SK-N-SH treated with all-trans-retinoic acid at 6 μM for 48 hours (cell line): Measurements from ENCODE around the gene HINT2.

Experiments used
- ATAC-seq: fragments of 200-7000 bp; cut with Tn5 transposase; 3 replicates; pipeline ENCODE4 v1.9.1; 2020; ENCODE audit warnings: mild to moderate bottlenecking, moderate library complexity
- CREB5 ChIP-seq: fragments of 250-450 bp; sonication (Bioruptor Pico); IDR thresholded peaks from 2 replicates; pipeline ENCODE4 v1.5.1; 2020; ENCODE audit warnings: low read depth, mild to moderate bottlenecking, moderate library complexity
- CSDC2 ChIP-seq: fragments of 250-450 bp; sonication (Bioruptor Pico); IDR thresholded peaks from 2 replicates; pipeline ENCODE4 v1.5.0; 2020; ENCODE audit warnings: mild to moderate bottlenecking, moderate library complexity
- CSRNP3 ChIP-seq: fragments of 250-450 bp; sonication (Bioruptor Pico); IDR thresholded peaks from 2 replicates; pipeline ENCODE4 v1.5.1; 2021; ENCODE audit warnings: mild to moderate bottlenecking, moderate library complexity
- ESRRG ChIP-seq: fragments of 250-450 bp; sonication (Bioruptor Pico); IDR thresholded peaks from 2 replicates; pipeline ENCODE4 v1.6.1; 2021; ENCODE audit warnings: mild to moderate bottlenecking
- GLIS3 ChIP-seq: fragments of 250-450 bp; sonication (Bioruptor Pico); IDR thresholded peaks from 2 replicates; pipeline ENCODE4 v1.5.0; 2020; ENCODE audit warnings: mild to moderate bottlenecking, moderate library complexity
- ISL1 ChIP-seq: fragments of 250-450 bp; sonication (Bioruptor Pico); IDR thresholded peaks from 2 replicates; pipeline ENCODE4 v2.1.2; 2022; ENCODE audit warnings: mild to moderate bottlenecking, moderate library complexity
- OSR1 ChIP-seq: fragments of 250-450 bp; sonication (Bioruptor Pico); IDR thresholded peaks from 2 replicates; pipeline ENCODE4 v1.8.0; 2022; ENCODE audit warnings: moderate library complexity, mild to moderate bottlenecking, inconsistent platforms
- PATZ1 ChIP-seq: fragments of 250-450 bp; sonication (Bioruptor Pico); IDR thresholded peaks from 2 replicates; pipeline ENCODE4 v1.8.0; 2020; ENCODE audit warnings: mild to moderate bottlenecking, moderate library complexity, borderline replicate concordance
- PPARA ChIP-seq: fragments of 250-450 bp; sonication (Bioruptor Pico); IDR thresholded peaks from 2 replicates; pipeline ENCODE4 v1.5.0; 2020; ENCODE audit warnings: mild to moderate bottlenecking, borderline replicate concordance
- RARB ChIP-seq: fragments of 250-450 bp; sonication (Bioruptor Pico); IDR thresholded peaks from 2 replicates; pipeline ENCODE4 v1.8.0; 2021; ENCODE audit warnings: mild to moderate bottlenecking, moderate library complexity
- SNAI2 ChIP-seq: fragments of 250-450 bp; sonication (Bioruptor Pico); IDR thresholded peaks from 2 replicates; pipeline ENCODE4 v1.5.0; 2020; ENCODE audit warnings: mild to moderate bottlenecking, moderate library complexity
- TCF4 ChIP-seq: fragments of 250-450 bp; sonication (Bioruptor Pico); IDR thresholded peaks from 2 replicates; pipeline ENCODE4 v1.8.0; 2021; ENCODE audit warnings: mild to moderate bottlenecking, moderate library complexity, borderline replicate concordance
- TOX ChIP-seq: fragments of 250-450 bp; sonication (Bioruptor Pico); IDR thresholded peaks from 2 replicates; pipeline ENCODE4 v1.8.0; 2021; ENCODE audit warnings: mild to moderate bottlenecking, moderate library complexity, borderline replicate concordance
- ZC3H10 ChIP-seq: fragments of 250-450 bp; sonication (Bioruptor Pico); IDR thresholded peaks from 2 replicates; pipeline ENCODE4 v1.5.1; 2021; ENCODE audit warnings: mild to moderate bottlenecking, moderate library complexity
- ZFP3 ChIP-seq: fragments of 250-450 bp; sonication (Bioruptor Pico); IDR thresholded peaks from 2 replicates; pipeline ENCODE4 v1.5.0; 2020; ENCODE audit warnings: mild to moderate bottlenecking, moderate library complexity
- ZFP30 ChIP-seq: fragments of 450-650 bp; formaldehyde crosslinking; IDR thresholded peaks from 2 replicates; pipeline ENCODE4 v1.5.0; 2022; ENCODE audit warnings: mild to moderate bottlenecking, moderate library complexity
- ZNF70 ChIP-seq: fragments of 450-650 bp; formaldehyde crosslinking; IDR thresholded peaks from 2 replicates; pipeline ENCODE4 v1.5.0; 2020; ENCODE audit warnings: mild to moderate bottlenecking, moderate library complexity
- ZNF8 ChIP-seq: fragments of 450-650 bp; formaldehyde crosslinking; IDR thresholded peaks from 2 replicates; pipeline ENCODE4 v1.5.0; 2020; ENCODE audit warnings: mild to moderate bottlenecking, moderate library complexity
- TF ChIP-seq, protein P1 (sequence below): fragments of 250-450 bp; sonication (Bioruptor Pico); IDR thresholded peaks from 2 replicates; pipeline ENCODE4 v1.5.0; 2020; ENCODE audit warnings: mild to moderate bottlenecking, moderate library complexity
- TF ChIP-seq, protein P2 (sequence below): fragments of 250-450 bp; sonication (Bioruptor Pico); IDR thresholded peaks from 2 replicates; pipeline ENCODE4 v1.8.0; 2021; ENCODE audit warnings: low read depth, mild to moderate bottlenecking, moderate library complexity, borderline replicate concordance

The HINT2 gene

GRCh38 chr9:35810122-35810521, 4.7 kb downstream of the HINT2 start:
- ATAC-seq: no peak
- TF ChIP-seq PATZ1 (CRISPR knock-in tag) (no peak), ZFP30 (CRISPR knock-in tag) (no peak), ZC3H10 (CRISPR knock-in tag) (no peak), OSR1 (CRISPR knock-in tag) (no peak), SNAI2 (CRISPR knock-in tag) (no peak), ZFP3 (CRISPR knock-in tag) (no peak), TCF4 (CRISPR knock-in tag) (no peak)
- TF ChIP-seq, all 23 proteins: peak for 0

DNA sequence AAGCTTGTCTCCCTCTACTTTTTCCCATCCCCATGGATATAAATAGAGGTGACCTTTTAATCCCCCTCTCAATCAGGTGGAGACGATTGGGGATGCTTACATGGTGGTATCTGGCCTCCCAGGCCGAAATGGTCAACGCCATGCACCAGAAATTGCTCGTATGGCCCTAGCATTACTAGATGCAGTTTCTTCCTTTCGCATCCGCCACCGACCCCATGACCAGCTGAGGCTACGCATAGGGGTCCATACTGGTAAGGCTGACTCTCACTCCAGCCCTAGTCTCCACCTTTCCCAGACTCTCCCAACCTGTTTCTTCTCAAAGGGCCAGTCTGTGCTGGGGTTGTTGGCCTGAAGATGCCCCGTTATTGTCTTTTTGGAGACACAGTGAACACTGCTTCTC, 6.4 kb downstream of the HINT2 start:
- ATAC-seq: no peak
- no peak for TF ChIP-seq ZFP3 (CRISPR knock-in tag)
- TF ChIP-seq PATZ1 (CRISPR knock-in tag): no peak
- TF ChIP-seq PPARA (CRISPR knock-in tag): no peak
- TF ChIP-seq CSRNP3: no peak
- TF ChIP-seq TOX: no peak
- TF ChIP-seq ZNF8 (CRISPR knock-in tag): no peak
- TF ChIP-seq ZNF70 (CRISPR knock-in tag): no peak
- no peak for TF ChIP-seq ESRRG (CRISPR knock-in tag)
- no peak for TF ChIP-seq ZFP30 (CRISPR knock-in tag)
- no peak for TF ChIP-seq SNAI2 (CRISPR knock-in tag)
- no peak for TF ChIP-seq TCF4 (CRISPR knock-in tag)
- TF ChIP-seq, protein P1, sequence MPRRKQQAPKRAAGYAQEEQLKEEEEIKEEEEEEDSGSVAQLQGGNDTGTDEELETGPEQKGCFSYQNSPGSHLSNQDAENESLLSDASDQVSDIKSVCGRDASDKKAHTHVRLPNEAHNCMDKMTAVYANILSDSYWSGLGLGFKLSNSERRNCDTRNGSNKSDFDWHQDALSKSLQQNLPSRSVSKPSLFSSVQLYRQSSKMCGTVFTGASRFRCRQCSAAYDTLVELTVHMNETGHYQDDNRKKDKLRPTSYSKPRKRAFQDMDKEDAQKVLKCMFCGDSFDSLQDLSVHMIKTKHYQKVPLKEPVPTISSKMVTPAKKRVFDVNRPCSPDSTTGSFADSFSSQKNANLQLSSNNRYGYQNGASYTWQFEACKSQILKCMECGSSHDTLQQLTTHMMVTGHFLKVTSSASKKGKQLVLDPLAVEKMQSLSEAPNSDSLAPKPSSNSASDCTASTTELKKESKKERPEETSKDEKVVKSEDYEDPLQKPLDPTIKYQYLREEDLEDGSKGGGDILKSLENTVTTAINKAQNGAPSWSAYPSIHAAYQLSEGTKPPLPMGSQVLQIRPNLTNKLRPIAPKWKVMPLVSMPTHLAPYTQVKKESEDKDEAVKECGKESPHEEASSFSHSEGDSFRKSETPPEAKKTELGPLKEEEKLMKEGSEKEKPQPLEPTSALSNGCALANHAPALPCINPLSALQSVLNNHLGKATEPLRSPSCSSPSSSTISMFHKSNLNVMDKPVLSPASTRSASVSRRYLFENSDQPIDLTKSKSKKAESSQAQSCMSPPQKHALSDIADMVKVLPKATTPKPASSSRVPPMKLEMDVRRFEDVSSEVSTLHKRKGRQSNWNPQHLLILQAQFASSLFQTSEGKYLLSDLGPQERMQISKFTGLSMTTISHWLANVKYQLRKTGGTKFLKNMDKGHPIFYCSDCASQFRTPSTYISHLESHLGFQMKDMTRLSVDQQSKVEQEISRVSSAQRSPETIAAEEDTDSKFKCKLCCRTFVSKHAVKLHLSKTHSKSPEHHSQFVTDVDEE (CRISPR knock-in tag): no peak
- TF ChIP-seq, protein P2, sequence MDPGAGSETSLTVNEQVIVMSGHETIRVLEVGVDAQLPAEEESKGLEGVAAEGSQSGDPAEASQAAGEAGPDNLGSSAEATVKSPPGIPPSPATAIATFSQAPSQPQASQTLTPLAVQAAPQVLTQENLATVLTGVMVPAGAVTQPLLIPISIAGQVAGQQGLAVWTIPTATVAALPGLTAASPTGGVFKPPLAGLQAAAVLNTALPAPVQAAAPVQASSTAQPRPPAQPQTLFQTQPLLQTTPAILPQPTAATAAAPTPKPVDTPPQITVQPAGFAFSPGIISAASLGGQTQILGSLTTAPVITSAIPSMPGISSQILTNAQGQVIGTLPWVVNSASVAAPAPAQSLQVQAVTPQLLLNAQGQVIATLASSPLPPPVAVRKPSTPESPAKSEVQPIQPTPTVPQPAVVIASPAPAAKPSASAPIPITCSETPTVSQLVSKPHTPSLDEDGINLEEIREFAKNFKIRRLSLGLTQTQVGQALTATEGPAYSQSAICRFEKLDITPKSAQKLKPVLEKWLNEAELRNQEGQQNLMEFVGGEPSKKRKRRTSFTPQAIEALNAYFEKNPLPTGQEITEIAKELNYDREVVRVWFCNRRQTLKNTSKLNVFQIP (CRISPR knock-in tag): no peak
- no peak for TF ChIP-seq ISL1 (CRISPR knock-in tag)
- TF ChIP-seq OSR1 (CRISPR knock-in tag): no peak
- no peak for TF ChIP-seq GLIS3 (CRISPR knock-in tag)

GRCh38 chr9:35806101-35806500, 8.7 kb downstream of the HINT2 start:
- TF ChIP-seq ZFP30 (CRISPR knock-in tag) (no peak), RARB (no peak), CSRNP3 (no peak), TOX (no peak), CREB5 (CRISPR knock-in tag) (no peak), ISL1 (CRISPR knock-in tag) (no peak), CSDC2 (no peak)

More at GRCh38 chr9:35806101-35806500, 8.7 kb downstream of the HINT2 start:
- ATAC-seq: no peak
